H1 (cell line): Measurements from ENCODE around the gene MARVELD2. TPM values are rescaled to one million over a fixed set of nuclear protein-coding genes. Genes with fewer than 3 reads are reported as not detected.

ENCODE experiments used
- polyA plus RNA-seq, 7 experiments: library from polyadenylated mRNA; depleted of rRNA in 3 of 7; stranded (reverse) in 5 of 7; unstranded in 2 of 7; fragments of >200 nt in 5 of 7; fragments of 200-250 nt in 2 of 7; gene quantifications; 1 replicate in 5 of 7; 2 replicates in 1 of 7; 4 replicates in 1 of 7; pipeline versions ENCODE4 v1.2.1 to v1.2.3, GENCODE V29; 2011 to 2013; ENCODE audit warnings: missing spikeins in 2 of 7, mixed read lengths in 2 of 7
- small RNA-seq: library from polyadenylated mRNA; stranded (forward); fragments of <200 nt; extraction: miRNeasy Mini kit (QIAGEN cat#:217004); gene quantifications from one replicate; pipeline ENCODE3, GENCODE V24; 2013; ENCODE audit not compliant: insufficient read depth
- total RNA-seq: library from RNA; stranded (reverse); fragmentation: NEBNext Ultra II Directional; extraction: Animal tissue kit (Norgen Biotek cat#: 25700); gene quantifications from 2 replicates; pipeline ENCODE4 v1.2.1, GENCODE V29; 2021

The MARVELD2 gene
- total and polyA plus RNA-seq, 2 of the 8 experiments (the other 6 are each of a cell fraction or from before 2014, with no cell fraction given): 18.7 to 31.0 TPM

Small RNAs within 50 kb of the gene (small RNA-seq; reads per million reads assigned to genes)
- not detected for gene RN7SL616P
- not detected for gene RPS27P14

Other genes with a start within 250 kb of the MARVELD2 start
- 338 and 342 TPM in 2 replicates for gene CCNB1, start 248.0 kb upstream of the MARVELD2 start, total RNA-seq
- 71.5 and 122 TPM in 2 replicates for gene CCNB1, start 248.0 kb upstream of the MARVELD2 start, polyA plus RNA-seq (2011; rRNA removed)
- 75.7 and 82.8 TPM in 2 replicates for gene CENPH, start 225.5 kb upstream of the MARVELD2 start, total RNA-seq
- gene CENPH, start 225.5 kb upstream of the MARVELD2 start, polyA plus RNA-seq (2011; rRNA removed): 69.0 and 72.2 TPM in 2 replicates
- 52.1 and 63.4 TPM in 2 replicates for gene CDK7, start 180.2 kb upstream of the MARVELD2 start, total RNA-seq
- 19.5 and 39.9 TPM in 2 replicates for gene CDK7, start 180.2 kb upstream of the MARVELD2 start, polyA plus RNA-seq (2011; rRNA removed)
- gene CCDC125, start 82.3 kb upstream of the MARVELD2 start, total RNA-seq: not detected in 2 replicates
- 0.30 and 0.70 TPM in 2 replicates for gene CCDC125, start 82.3 kb upstream of the MARVELD2 start, polyA plus RNA-seq (2011; rRNA removed)
- gene AK6, start 45.6 kb upstream of the MARVELD2 start, total RNA-seq: 44.2 and 51.2 TPM in 2 replicates
- gene AK6, start 45.6 kb upstream of the MARVELD2 start, polyA plus RNA-seq (2011; rRNA removed): 10.2 and 22.5 TPM in 2 replicates
- 85.1 and 85.4 TPM in 2 replicates for gene TAF9, start 45.6 kb upstream of the MARVELD2 start, total RNA-seq
- 76.0 and 135 TPM in 2 replicates for gene TAF9, start 45.6 kb upstream of the MARVELD2 start, polyA plus RNA-seq (2011; rRNA removed)
- gene RAD17, start 45.3 kb upstream of the MARVELD2 start, total RNA-seq: 24.8 and 28.1 TPM in 2 replicates
- gene RAD17, start 45.3 kb upstream of the MARVELD2 start, polyA plus RNA-seq (2011; rRNA removed): 10.2 and 12.9 TPM in 2 replicates
- 76.3 and 85.5 TPM in 2 replicates for gene OCLN, start 77.7 kb downstream of the MARVELD2 start, total RNA-seq
- gene OCLN, start 77.7 kb downstream of the MARVELD2 start, polyA plus RNA-seq (2011; rRNA removed): 19.8 and 27.9 TPM in 2 replicates
- gene GTF2H2C, start 145.1 kb downstream of the MARVELD2 start, total RNA-seq: 45.1 and 46.3 TPM in 2 replicates
- gene GTF2H2C, start 145.1 kb downstream of the MARVELD2 start, polyA plus RNA-seq (2011; rRNA removed): 14.6 and 20.8 TPM in 2 replicates